IPS-NIHi7 (cell line): ENCODE measurements around the gene FRS2.

Experiments
- DNase-seq: peaks from one replicate; pipeline ENCODE4 v3.0.0; 2012; ENCODE audit warnings: mixed read lengths; ENCODE audit errors: extremely low spot score

The FRS2 gene

GRCh38 chr12:69501154-69501895 lies 31.1 kb downstream of the FRS2 start:
- no peak for DNase-seq

GRCh38 chr12:69502345-69503081 lies 32.3 kb downstream of the FRS2 start:
- DNase-seq, result no peak

GRCh38 chr12:69508091-69508490 lies 37.9 kb downstream of the FRS2 start:
- DNase-seq, result no peak

GRCh38 chr12:69508621-69509020 lies 38.4 kb downstream of the FRS2 start:
- no peak for DNase-seq

- DNase-seq, result no peak
Observed at GRCh38 chr12:69509308-69509736, 39.1 kb downstream of the FRS2 start.

GRCh38 chr12:69509904-69510827 lies 40.0 kb downstream of the FRS2 start:
- no peak for DNase-seq

- DNase-seq, result no peak
Observed at GRCh38 chr12:69511016-69511415, 40.8 kb downstream of the FRS2 start.

GRCh38 chr12:69511469-69512267 lies 41.5 kb downstream of the FRS2 start:
- no peak for DNase-seq

GRCh38 chr12:69512820-69513219 lies 42.6 kb downstream of the FRS2 start:
- DNase-seq, result no peak

- no peak for DNase-seq
Observed at GRCh38 chr12:69513297-69513696, 43.1 kb downstream of the FRS2 start.

- no peak for DNase-seq
Observed at GRCh38 chr12:69514111-69514510, 43.9 kb downstream of the FRS2 start.

- no peak for DNase-seq
Observed at GRCh38 chr12:69514845-69515244, 44.7 kb downstream of the FRS2 start.

GRCh38 chr12:69515394-69515930 lies 45.3 kb downstream of the FRS2 start:
- no peak for DNase-seq

- DNase-seq, result no peak
Observed at GRCh38 chr12:69516950-69517349, 46.8 kb downstream of the FRS2 start.

GRCh38 chr12:69517406-69517805 lies 47.2 kb downstream of the FRS2 start:
- DNase-seq, result no peak

GRCh38 chr12:69519871-69520270 lies 49.7 kb downstream of the FRS2 start:
- no peak for DNase-seq

- no peak for DNase-seq
Observed at GRCh38 chr12:69523433-69524330, 53.5 kb downstream of the FRS2 start.

- no peak for DNase-seq
Observed at GRCh38 chr12:69524331-69524630, 54.1 kb downstream of the FRS2 start.

- no peak for DNase-seq
Observed at GRCh38 chr12:69524755-69525469, 54.7 kb downstream of the FRS2 start.
